SH-SY5Y (cell line): ENCODE measurements around the gene SCGB3A1.

ENCODE experiments used
- GATA2 ChIP-seq: IDR thresholded peaks from 2 replicates; pipeline ENCODE4 v1.6.1; 2011; ENCODE audit warnings: mild to moderate bottlenecking, low read depth, low read length
- GATA3 ChIP-seq: IDR thresholded peaks from 2 replicates; pipeline ENCODE4 v1.6.1; 2011; ENCODE audit warnings: low read depth, mild to moderate bottlenecking, low read length, moderate library complexity

DNA sequence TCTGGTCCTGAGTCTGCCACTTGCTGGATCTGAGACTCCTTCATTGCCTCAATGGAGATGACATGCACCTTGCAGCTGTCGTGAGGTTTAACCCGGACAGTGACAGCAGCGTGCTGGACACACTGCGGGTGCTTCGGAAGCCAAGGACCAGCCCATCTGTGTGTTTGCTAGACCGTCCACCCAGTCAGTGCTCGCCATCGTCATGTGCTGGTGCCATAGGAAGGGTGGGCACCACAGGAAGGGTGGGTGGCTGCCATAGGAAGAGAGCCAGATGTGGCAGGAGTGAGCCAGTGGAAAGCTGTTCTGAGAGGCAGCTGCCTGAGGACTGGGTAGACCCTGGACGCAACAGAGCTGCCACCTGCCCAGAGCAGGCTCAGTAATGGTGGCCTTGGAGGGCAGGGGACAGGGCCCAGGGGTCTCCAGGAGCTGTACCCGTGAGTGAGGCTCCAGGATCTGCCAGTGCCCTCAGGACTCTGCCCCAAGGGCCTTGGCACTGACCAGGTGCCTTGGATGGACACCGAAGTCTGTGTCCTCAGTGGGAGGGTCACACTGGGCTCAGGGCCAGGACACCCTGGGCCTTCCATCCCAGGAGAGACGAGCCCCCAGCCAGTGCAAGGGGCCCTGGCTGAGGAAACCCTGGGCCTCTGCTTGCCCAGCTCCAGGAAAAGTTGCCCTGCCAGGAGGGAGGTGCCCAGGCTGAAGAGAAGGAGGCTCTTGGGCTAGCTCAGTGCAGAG is 36.3 kb upstream of the SCGB3A1 start:
- TF ChIP-seq GATA2 = no peak
- no peak for TF ChIP-seq GATA3
